GM12801 (cell line): ENCODE results near the gene OR2T6.

Experiments used
- CTCF ChIP-seq: IDR thresholded peaks from one replicate; pipeline ENCODE4 v1.5.1; 2011; ENCODE audit warnings: control low read depth; ENCODE audit not compliant: insufficient read length; ENCODE audit errors: extremely low read depth

Gene OR2T6

GRCh38 chr1:248375446-248375845, at the start of gene OR2T6:
OR2T6 (plus strand) TSS chr1:248375746; CDS start chr1:248387609, 11,863 bp downstream.
- TF ChIP-seq CTCF = no peak

- TF ChIP-seq CTCF = no peak
These were observed 32.1 kb upstream of the OR2T6 start for GRCh38 chr1:248343451-248343850.

- no peak for TF ChIP-seq CTCF
These were observed 27.1 kb upstream of the OR2T6 start, which contains the start of gene OR14C36 for GRCh38 chr1:248348475-248348874. OR14C36 (plus strand) TSS chr1:248348775; CDS start chr1:248348775, 0 bp downstream.

GRCh38 chr1:248359415-248359814, 16.1 kb upstream of the OR2T6 start:
- no peak for TF ChIP-seq CTCF

GRCh38 chr1:248361121-248361715, 14.3 kb upstream of the OR2T6 start, which contains the start of gene OR2T4:
OR2T4 (plus strand) TSS chr1:248361665; CDS start chr1:248361665, 0 bp downstream.
- no peak for TF ChIP-seq CTCF

- TF ChIP-seq CTCF = no peak
These were observed 8.9 kb upstream of the OR2T6 start for GRCh38 chr1:248366609-248367008.

- no peak for TF ChIP-seq CTCF
These were observed 3.2 kb upstream of the OR2T6 start for GRCh38 chr1:248372394-248372793.
